Lower lobe of right lung (tissue), 2 donors: ENCODE results near the gene SCN2B. TPM values are rescaled to one million over a fixed set of nuclear protein-coding genes. Genes with fewer than 3 reads are reported as not detected.

Experiments
- ATAC-seq, 2 donors: fragments of 200-7000 bp; cut with Tn5 transposase; one replicate each; pipeline ENCODE4 v1.9.1; 2020 to 2022; ENCODE audit warnings: mild to moderate bottlenecking in 2 of 2, moderate library complexity in 2 of 2
- DNase-seq: peaks from one replicate; pipeline ENCODE4 v3.0.0-alpha.2; 2020
- H3K27ac ChIP-seq: fragments of 200-600 bp; one replicate; pipeline ENCODE4 v1.8.0; 2022
- H3K27me3 ChIP-seq: fragments of 200-600 bp; one replicate; pipeline ENCODE4 v1.8.0; 2022; ENCODE audit warnings: low read depth
- H3K36me3 ChIP-seq: fragments of 200-600 bp; one replicate; pipeline ENCODE4 v1.8.0; 2022; ENCODE audit warnings: mild to moderate bottlenecking
- H3K4me1 ChIP-seq: fragments of 200-600 bp; one replicate; pipeline ENCODE4 v1.8.0; 2022
- H3K4me3 ChIP-seq: fragments of 200-600 bp; one replicate; pipeline ENCODE4 v1.8.0; 2022; ENCODE audit warnings: mild to moderate bottlenecking
- H3K9me3 ChIP-seq: fragments of 200-600 bp; one replicate; pipeline ENCODE4 v1.8.0; 2022
- intact Hi-C: fragments of 100-400 bp; cut with DNase I; formaldehyde crosslinking; loops from one replicate; pipeline ENCODE4 v1.11.0; 2022
- total RNA-seq: library from RNA; stranded (reverse); fragmentation: NEBNext Ultra II Directional; extraction: Animal tissue kit (Norgen Biotek cat#: 25700); gene quantifications from one replicate; pipeline ENCODE4 v1.2.1, GENCODE V29; 2021
- TF ChIP-seq, protein P1 (sequence below): fragments of 200-600 bp; IDR thresholded peaks from one replicate; pipeline ENCODE4 v1.8.0; 2022; ENCODE audit warnings: antibody characterized with exemption, mild to moderate bottlenecking
- donor health status: DM: no; HTN: yes; CAD: no; lungs with severe emphysema.

Gene SCN2B
- total RNA-seq, 1 donor from 2014 or later, result 1.6 TPM

DNA sequence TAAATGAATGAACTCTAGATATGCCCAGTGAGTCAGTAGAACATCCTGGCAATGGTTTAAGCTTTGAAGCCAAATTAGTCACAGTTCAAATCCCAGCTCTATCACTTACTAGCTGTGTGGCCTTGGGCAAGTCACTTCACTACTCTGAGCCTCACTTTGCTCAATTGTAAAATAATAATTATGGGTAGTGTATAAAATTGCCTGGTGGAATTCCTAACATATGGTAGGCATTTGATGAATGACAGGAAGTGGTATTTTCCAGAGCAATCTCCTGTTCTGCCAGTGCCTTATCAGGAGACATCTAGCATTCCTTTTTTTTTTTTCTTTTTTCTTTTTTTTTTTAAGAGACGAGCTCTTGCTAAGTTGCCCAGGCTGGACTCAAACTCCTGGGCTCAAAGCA is 36.9 kb downstream of the SCN2B start:
- Histone ChIP-seq H3K9me3 (no peaks in the 10 kb centered on the region), H3K36me3 (peaks cover 5% of the 10 kb centered on the region), H3K27ac (no peak overlapping the region), H3K4me1 (no peaks in the 10 kb centered on the region), H3K4me3 (no peak overlapping the region), H3K27me3 (peaks cover 21% of the 10 kb centered on the region)
- intact Hi-C loops, result no loop called here
- no peak for ATAC-seq
- TF ChIP-seq, protein P1, sequence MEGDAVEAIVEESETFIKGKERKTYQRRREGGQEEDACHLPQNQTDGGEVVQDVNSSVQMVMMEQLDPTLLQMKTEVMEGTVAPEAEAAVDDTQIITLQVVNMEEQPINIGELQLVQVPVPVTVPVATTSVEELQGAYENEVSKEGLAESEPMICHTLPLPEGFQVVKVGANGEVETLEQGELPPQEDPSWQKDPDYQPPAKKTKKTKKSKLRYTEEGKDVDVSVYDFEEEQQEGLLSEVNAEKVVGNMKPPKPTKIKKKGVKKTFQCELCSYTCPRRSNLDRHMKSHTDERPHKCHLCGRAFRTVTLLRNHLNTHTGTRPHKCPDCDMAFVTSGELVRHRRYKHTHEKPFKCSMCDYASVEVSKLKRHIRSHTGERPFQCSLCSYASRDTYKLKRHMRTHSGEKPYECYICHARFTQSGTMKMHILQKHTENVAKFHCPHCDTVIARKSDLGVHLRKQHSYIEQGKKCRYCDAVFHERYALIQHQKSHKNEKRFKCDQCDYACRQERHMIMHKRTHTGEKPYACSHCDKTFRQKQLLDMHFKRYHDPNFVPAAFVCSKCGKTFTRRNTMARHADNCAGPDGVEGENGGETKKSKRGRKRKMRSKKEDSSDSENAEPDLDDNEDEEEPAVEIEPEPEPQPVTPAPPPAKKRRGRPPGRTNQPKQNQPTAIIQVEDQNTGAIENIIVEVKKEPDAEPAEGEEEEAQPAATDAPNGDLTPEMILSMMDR, result no peak
- DNase-seq, result no peak

DNA sequence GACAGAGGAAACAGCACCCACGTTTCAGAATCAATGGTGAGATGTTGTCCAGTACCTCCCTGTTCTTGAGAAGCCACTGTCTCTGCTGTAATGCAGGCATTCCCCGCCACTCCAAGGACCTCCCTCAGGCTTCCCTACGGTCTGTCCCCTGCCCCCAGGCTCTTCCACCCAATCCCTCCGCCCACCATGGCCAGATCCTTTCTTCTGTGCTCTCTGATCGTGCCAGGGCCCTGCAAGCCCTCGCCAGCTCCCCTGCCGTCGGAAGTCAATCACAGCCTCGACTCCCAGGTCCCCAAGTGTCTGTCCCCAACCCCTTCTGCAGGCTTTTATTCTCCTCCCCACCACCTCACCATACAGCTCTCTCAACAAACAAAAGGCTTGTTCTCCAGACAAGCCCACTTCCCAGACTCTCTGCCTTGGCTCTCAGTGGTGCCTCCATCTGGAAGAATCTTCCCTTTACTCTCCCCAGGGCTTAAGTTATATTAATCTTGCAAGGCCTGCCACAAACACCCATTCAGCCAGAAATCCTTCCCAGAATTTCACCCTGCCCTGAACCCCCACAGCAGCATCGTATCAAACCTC is 37.5 kb downstream of the SCN2B start:
- Histone ChIP-seq H3K27ac (no peak overlapping the region), H3K36me3 (peaks cover 5% of the 10 kb centered on the region), H3K9me3 (no peaks in the 10 kb centered on the region), H3K4me1 (no peaks in the 10 kb centered on the region), H3K4me3 (no peak overlapping the region), H3K27me3 (peaks cover 19% of the 10 kb centered on the region)
- no peak for DNase-seq
- intact Hi-C loops, result no loop called here
- ATAC-seq, result no peak
- TF ChIP-seq, protein P1, result no peak

DNA sequence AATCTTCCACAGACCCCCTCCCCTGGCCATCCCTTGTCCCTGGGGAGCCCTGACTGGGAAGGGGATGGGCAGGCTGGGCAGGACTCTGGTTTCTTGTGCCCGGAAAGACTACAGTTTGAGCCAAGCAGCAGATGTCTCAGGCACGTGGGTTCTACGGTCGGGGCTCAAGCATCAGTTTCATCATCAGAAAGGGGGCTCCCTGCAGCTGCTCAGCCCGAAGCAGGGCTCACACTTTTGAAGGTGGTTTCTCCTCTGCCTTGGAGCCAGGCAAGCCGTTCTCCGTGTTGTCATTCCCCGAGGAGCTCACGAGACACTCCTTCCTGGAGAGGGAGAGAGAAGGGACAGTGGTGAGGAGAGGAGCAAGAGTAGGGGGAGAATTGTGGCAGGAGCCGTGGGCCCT is 39.6 kb downstream of the SCN2B start:
- Histone ChIP-seq H3K36me3 (peaks cover 5% of the 10 kb centered on the region), H3K4me3 (no peak overlapping the region), H3K27me3 (peaks cover 5% of the 10 kb centered on the region), H3K4me1 (no peaks in the 10 kb centered on the region), H3K27ac (no peak overlapping the region), H3K9me3 (no peaks in the 10 kb centered on the region)
- ATAC-seq (no peak), DNase-seq (no peak)
- intact Hi-C loops, result no loop called here
- TF ChIP-seq, protein P1, result no peak

DNA sequence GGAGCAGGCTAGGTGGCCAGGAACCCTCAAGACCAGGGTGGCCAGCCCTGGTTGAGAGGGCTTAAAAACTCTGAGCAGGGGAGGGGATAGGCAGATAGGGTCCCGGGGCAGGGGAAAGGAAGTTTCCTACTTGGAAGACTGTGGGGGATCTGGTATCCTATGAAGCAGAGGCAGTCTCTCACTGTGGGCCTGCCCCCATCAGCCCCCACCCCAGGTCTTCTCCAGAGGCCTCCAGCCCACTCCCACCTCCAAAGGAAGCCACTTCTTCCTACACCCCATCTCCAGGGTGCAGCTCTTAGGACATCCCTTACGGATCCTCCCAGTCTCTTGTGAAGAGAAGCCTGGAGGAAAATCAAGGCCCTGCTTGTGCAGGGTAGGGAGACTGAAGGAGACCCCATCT is 40.1 kb downstream of the SCN2B start:
- Histone ChIP-seq H3K27ac (no peak overlapping the region), H3K27me3 (peaks cover 5% of the 10 kb centered on the region), H3K9me3 (no peaks in the 10 kb centered on the region), H3K4me3 (no peak overlapping the region), H3K4me1 (no peaks in the 10 kb centered on the region), H3K36me3 (peaks cover 5% of the 10 kb centered on the region)
- ATAC-seq, result no peak
- TF ChIP-seq, protein P1, result no peak
- DNase-seq, result no peak
- intact Hi-C loops, result no loop called here

DNA sequence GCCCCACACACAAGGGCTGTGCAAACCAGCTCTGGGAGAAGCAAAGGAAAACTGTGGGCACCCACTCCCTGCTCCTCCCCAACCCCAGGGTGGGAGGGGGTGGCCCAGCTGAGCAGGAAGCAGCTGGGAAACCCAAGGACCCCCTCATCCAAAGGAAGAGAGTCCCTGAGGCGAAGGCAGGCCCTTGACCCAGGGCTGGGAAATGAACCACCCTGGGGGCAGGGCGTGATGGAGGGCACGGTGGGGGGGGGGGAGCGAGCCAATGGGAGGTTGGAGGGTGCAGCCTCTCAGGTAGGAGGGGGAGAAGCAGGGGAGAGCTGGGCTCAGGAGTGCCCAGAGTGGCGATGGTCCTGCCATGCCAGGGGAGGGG is 40.7 kb downstream of the SCN2B start:
- Histone ChIP-seq H3K36me3 (peaks cover 5% of the 10 kb centered on the region), H3K4me1 (no peaks in the 10 kb centered on the region), H3K4me3 (no peak overlapping the region), H3K27me3 (no peaks in the 10 kb centered on the region), H3K27ac (no peak overlapping the region), H3K9me3 (no peaks in the 10 kb centered on the region)
- DNase-seq (no peak), ATAC-seq (no peak)
- TF ChIP-seq, protein P1, result no peak
- intact Hi-C loops, result no loop called here
